ENCODE results near the gene CUL2. TPM values are rescaled to one million over a fixed set of nuclear protein-coding genes. Genes with fewer than 3 reads are reported as not detected.

The CUL2 gene
- polyA plus RNA-seq, 1 of the 3 experiments (the other 2 are of a cell fraction) = 13.1 TPM

DNA sequence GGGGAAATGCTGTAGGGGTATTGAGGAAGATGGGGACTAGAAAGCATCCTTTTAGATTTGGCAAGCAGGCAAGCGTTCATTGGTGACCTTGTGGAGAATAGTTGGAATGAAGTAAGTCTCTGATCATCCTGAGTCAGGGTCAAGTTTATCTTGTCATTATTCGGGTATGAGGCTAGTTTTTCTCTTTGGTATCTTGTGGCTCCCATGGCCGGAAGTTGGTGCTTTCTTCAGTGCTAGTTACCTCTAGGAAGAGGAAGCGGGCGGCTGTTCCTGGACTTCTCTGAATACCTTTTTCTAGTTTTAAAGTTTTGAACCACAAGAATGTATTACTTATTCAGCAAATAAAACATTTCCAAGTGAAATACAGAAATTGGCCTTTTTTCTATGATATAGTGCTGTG is 45.7 kb upstream of the CUL2 start:
- no peaks in the 10 kb centered on the region for H3K9me3 ChIP-seq
- no peak overlapping the region for H3K9ac ChIP-seq
- H3K4me3 ChIP-seq (ENCODE audit: low read depth in 2 of 2, low read length in 1 of 2) = no peak overlapping the region
- H3K4me1 ChIP-seq (ENCODE audit: control insufficient read depth in 1 of 2, insufficient read depth in 2 of 2, low read depth in 1 of 2, low read length in 1 of 2) = peaks cover 0 to 4% of the 10 kb centered on the region in 2 experiments; a peak in 1 of 4 replicates
- no peaks in the 10 kb centered on the region for H3K27me3 ChIP-seq (ENCODE audit: insufficient read depth)
- H3F3A ChIP-seq (replicated peaks; ENCODE audit: insufficient read depth) = no peaks in the 10 kb centered on the region
- TF ChIP-seq RCOR1 (IDR thresholded peaks at IDR 0.05; ENCODE audit: low read length) (no peak), TAF1 (IDR thresholded peaks at IDR 0.05; ENCODE audit: borderline replicate concordance, low read depth, low read length) (no peak), MEF2A (IDR thresholded peaks at IDR 0.05; ENCODE audit: borderline replicate concordance, low read depth) (no peak), FOXM1 (IDR thresholded peaks at IDR 0.05; ENCODE audit: low read depth) (no peak), ZBTB33 (IDR thresholded peaks at IDR 0.05; ENCODE audit: borderline replicate concordance, low read depth) (no peak), NRF1 (IDR thresholded peaks at IDR 0.05; ENCODE audit: low read depth, low read length) (no peak), GATA2 (CRISPR knock-in tag; IDR thresholded peaks at IDR 0.05) (no peak), USF2 (IDR thresholded peaks at IDR 0.05; ENCODE audit: borderline replicate concordance, low read depth, low read length) (no peak), TEAD4 (IDR thresholded peaks at IDR 0.05; ENCODE audit: borderline replicate concordance, insufficient read depth) (no peak), EP300 (IDR thresholded peaks at IDR 0.05; ENCODE audit: borderline replicate concordance in 1 of 2, low read depth in 1 of 2, low read length in 1 of 2) (no peak), SIN3A (IDR thresholded peaks at IDR 0.05; ENCODE audit: borderline replicate concordance, low read depth, low read length) (no peak), YY1 (IDR thresholded peaks at IDR 0.05; ENCODE audit: low read depth) (no peak), SMC3 (IDR thresholded peaks at IDR 0.05; ENCODE audit: low read depth, low read length) (no peak), TCF12 (IDR thresholded peaks at IDR 0.05) (no peak), REST (IDR thresholded peaks at IDR 0.05; ENCODE audit: low read depth, low read length) (no peak), CHD2 (IDR thresholded peaks at IDR 0.05; ENCODE audit: low read length, partially characterized antibody) (no peak), GABPA (IDR thresholded peaks at IDR 0.05; ENCODE audit: low read depth) (no peak), NFIC (IDR thresholded peaks at IDR 0.05; ENCODE audit: borderline replicate concordance) (no peak)
- TF ChIP-seq, protein P1, sequence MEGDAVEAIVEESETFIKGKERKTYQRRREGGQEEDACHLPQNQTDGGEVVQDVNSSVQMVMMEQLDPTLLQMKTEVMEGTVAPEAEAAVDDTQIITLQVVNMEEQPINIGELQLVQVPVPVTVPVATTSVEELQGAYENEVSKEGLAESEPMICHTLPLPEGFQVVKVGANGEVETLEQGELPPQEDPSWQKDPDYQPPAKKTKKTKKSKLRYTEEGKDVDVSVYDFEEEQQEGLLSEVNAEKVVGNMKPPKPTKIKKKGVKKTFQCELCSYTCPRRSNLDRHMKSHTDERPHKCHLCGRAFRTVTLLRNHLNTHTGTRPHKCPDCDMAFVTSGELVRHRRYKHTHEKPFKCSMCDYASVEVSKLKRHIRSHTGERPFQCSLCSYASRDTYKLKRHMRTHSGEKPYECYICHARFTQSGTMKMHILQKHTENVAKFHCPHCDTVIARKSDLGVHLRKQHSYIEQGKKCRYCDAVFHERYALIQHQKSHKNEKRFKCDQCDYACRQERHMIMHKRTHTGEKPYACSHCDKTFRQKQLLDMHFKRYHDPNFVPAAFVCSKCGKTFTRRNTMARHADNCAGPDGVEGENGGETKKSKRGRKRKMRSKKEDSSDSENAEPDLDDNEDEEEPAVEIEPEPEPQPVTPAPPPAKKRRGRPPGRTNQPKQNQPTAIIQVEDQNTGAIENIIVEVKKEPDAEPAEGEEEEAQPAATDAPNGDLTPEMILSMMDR (IDR thresholded peaks at IDR 0.05) = no peak
- POLR2A ChIA-PET = no interaction called here
- H3K36me3 ChIP-seq (replicated peaks in 1 of 2; ENCODE audit: control insufficient read depth in 1 of 2, insufficient read depth in 2 of 2, low read length in 1 of 2) = no peaks in the 10 kb centered on the region
- no peak overlapping the region for H2AFZ ChIP-seq (ENCODE audit: low read depth)
- H3K9me2 ChIP-seq = 0 out of 2 replicates have a peak, but pooled peaks cover 3% of the 10 kb centered on the region
- CTCF ChIA-PET = interaction anchor here (1.0 to 1.5 kb wide), 2 partner anchors 9 to 15 kb away, joined by 4 to 5 read pairs; partner anchors contain the start of gene CREM
- H3K27ac ChIP-seq (ENCODE audit: low read depth in 2 of 2, low read length in 1 of 2) = no peak overlapping the region
- H4K20me1 ChIP-seq (ENCODE audit: insufficient read depth) = no peaks in the 10 kb centered on the region
- WGBS (ENCODE audit: low lambda C conversion rate) = 82% methylated on average over 5 of the region's 5 CpGs
- DNase-seq = no peak
- H3K79me2 ChIP-seq (ENCODE audit: insufficient read depth) = peaks cover 33% of the 10 kb centered on the region; the same call in 1 of the 2 replicates
- H3K4me2 ChIP-seq = no peak overlapping the region

All from SK-N-SH (cell line).